NCI-H2227 (cell line): ENCODE results near the gene IL17A.
"Not testable (repeated sequence)": the region's sequence is repeated elsewhere in the genome, so short reads cannot be mapped to it uniquely, and the experiment has no call there.

ENCODE experiments used
- DNase-seq: peaks from one replicate; lab custom pipeline; 2025; ENCODE audit not compliant: unreplicated experiment; lab: John Stamatoyannopoulos, UW

IL17A gene

GRCh38 chr6:52162940-52163908, 23.0 kb upstream of the IL17A start:
- peak; percentile 4 for DNase-seq

GRCh38 chr6:52164319-52165094, 21.7 kb upstream of the IL17A start:
- DNase-seq = no peak

GRCh38 chr6:52167267-52167666, 18.9 kb upstream of the IL17A start:
- DNase-seq = no peak

GRCh38 chr6:52168351-52168750, 17.8 kb upstream of the IL17A start:
- not testable (repeated sequence) for DNase-seq

GRCh38 chr6:52174118-52174517, 12.1 kb upstream of the IL17A start:
- DNase-seq = no peak

- DNase-seq = peak; percentile 23
Measured at GRCh38 chr6:52176550-52176949, 9.6 kb upstream of the IL17A start.

GRCh38 chr6:52177961-52178360, 8.2 kb upstream of the IL17A start:
- no peak for DNase-seq

GRCh38 chr6:52180787-52181558, 5.2 kb upstream of the IL17A start:
- DNase-seq = no peak

- DNase-seq = no peak
Measured at GRCh38 chr6:52183131-52183713, 3.0 kb upstream of the IL17A start.

- DNase-seq = no peak
Measured at GRCh38 chr6:52186480-52186879, 305 bp downstream of the IL17A start.

- no peak for DNase-seq
Measured at GRCh38 chr6:52187098-52187497, 923 bp downstream of the IL17A start.

- DNase-seq = no peak
Measured at GRCh38 chr6:52189974-52190373, 3.8 kb downstream of the IL17A start.

- DNase-seq = no peak
Measured at GRCh38 chr6:52190409-52190808, 4.2 kb downstream of the IL17A start.

GRCh38 chr6:52191824-52192223, 5.6 kb downstream of the IL17A start:
- DNase-seq = no peak

GRCh38 chr6:52195886-52196285, 9.7 kb downstream of the IL17A start:
- DNase-seq = no peak

- DNase-seq = not testable (repeated sequence)
Measured at GRCh38 chr6:52200088-52200487, 13.9 kb downstream of the IL17A start.

GRCh38 chr6:52201046-52201445, 14.9 kb downstream of the IL17A start:
- DNase-seq = no peak

- no peak for DNase-seq
Measured at GRCh38 chr6:52201493-52201892, 15.3 kb downstream of the IL17A start.

- no peak for DNase-seq
Measured at GRCh38 chr6:52207066-52207465, 20.9 kb downstream of the IL17A start.

- DNase-seq = no peak
Measured at GRCh38 chr6:52208612-52209011, 22.4 kb downstream of the IL17A start.

GRCh38 chr6:52209770-52210169, 23.6 kb downstream of the IL17A start:
- DNase-seq = no peak
